Psoas muscle (tissue), 8 donors: Measurements from ENCODE around the gene LST1. TPM values are rescaled to one million over a fixed set of nuclear protein-coding genes. Genes with fewer than 3 reads are reported as not detected.

Source experiments
- ATAC-seq, 4 donors: fragments of 200-7000 bp; cut with Tn5 transposase; one replicate each; pipeline ENCODE4 v1.9.1; 2020; ENCODE audit warnings: moderate library complexity in 3 of 4, mild to moderate bottlenecking in 2 of 4
- DNase-seq, 2 donors: peaks; one replicate each; pipeline ENCODE4 v3.0.0-alpha.2; 2020
- H3K27ac ChIP-seq: fragments of 200-600 bp; one replicate; pipeline ENCODE4 v1.8.0; 2022
- H3K27me3 ChIP-seq, 3 donors: fragments of 200-600 bp in 1 of 3; one replicate each; pipeline versions ENCODE4 v1.6.1 to v1.8.0; 2013 to 2022; ENCODE audit warnings: low read length in 2 of 3, mild to moderate bottlenecking in 2 of 3, moderate library complexity in 1 of 3; ENCODE audit not compliant: insufficient read depth in 3 of 3
- H3K36me3 ChIP-seq, 2 donors: fragments of 200-600 bp in 1 of 2; one replicate each; pipeline versions ENCODE4 v1.6.1 to v1.8.0; 2013 to 2022; ENCODE audit warnings: low read depth in 1 of 2, mild to moderate bottlenecking in 1 of 2, moderate library complexity in 1 of 2; ENCODE audit not compliant: insufficient read depth in 1 of 2
- H3K4me1 ChIP-seq: fragments of 200-600 bp; one replicate; pipeline ENCODE4 v1.8.0; 2022
- H3K4me3 ChIP-seq: fragments of 200-600 bp; one replicate; pipeline ENCODE4 v1.8.0; 2022; ENCODE audit warnings: mild to moderate bottlenecking
- H3K9me3 ChIP-seq: fragments of 200-600 bp; one replicate; pipeline ENCODE4 v1.8.0; 2022
- WGBS, 3 donors: extraction: QIAGEN DNeasy Blood & Tissue Kit; methylation state at CpG; one replicate each; pipeline versions ENCODE4 v1.1.6 to v1.1.7; 2013; 5-methylcytosine and 5-hydroxymethylcytosine counted together
- intact Hi-C, 2 donors: fragments of 100-400 bp; cut with DNase I; formaldehyde crosslinking; loops; one replicate each; pipeline versions ENCODE4 v1.11.0 to v1.14.2; 2022
- polyA plus RNA-seq, 3 donors: library from polyadenylated mRNA; stranded (reverse); fragments of 200-250 nt; gene quantifications; one replicate each; pipeline ENCODE4 v1.2.3, GENCODE V29; 2013
- total RNA-seq, 4 donors: library from RNA; stranded (reverse); fragmentation: NEBNext Ultra II Directional in 2 of 4; extraction: Animal tissue kit (Norgen Biotek cat#: 25700) in 2 of 4; gene quantifications; one replicate each; pipeline versions ENCODE4 v1.2.1 to v1.2.4, GENCODE V29; 2021 to 2023
- TF ChIP-seq, protein P1 (sequence below): fragments of 200-600 bp; IDR thresholded peaks from one replicate; pipeline ENCODE4 v1.8.0; 2022; ENCODE audit warnings: antibody characterized with exemption
- donor health status: healthy with polysubstance abuse.
- donor health status: DM: no; HTN: no; CAD: no; lungs with moderate emphysema.
- donor health status: Bipolar disorder and iron deficiency.
- donor health status: healthy.
- donor health status: DM: yes; HTN: yes; CAD: no.
- donor health status: DM: no; HTN: no; CAD: no.
- donor health status: DM: no; HTN: no; CAD: no.
- donor health status: DM: yes; HTN: yes; CAD: no.

Gene LST1
- total and polyA plus RNA-seq, 7 donors = 1.2 to 5.6 (median 1.8) TPM

DNA sequence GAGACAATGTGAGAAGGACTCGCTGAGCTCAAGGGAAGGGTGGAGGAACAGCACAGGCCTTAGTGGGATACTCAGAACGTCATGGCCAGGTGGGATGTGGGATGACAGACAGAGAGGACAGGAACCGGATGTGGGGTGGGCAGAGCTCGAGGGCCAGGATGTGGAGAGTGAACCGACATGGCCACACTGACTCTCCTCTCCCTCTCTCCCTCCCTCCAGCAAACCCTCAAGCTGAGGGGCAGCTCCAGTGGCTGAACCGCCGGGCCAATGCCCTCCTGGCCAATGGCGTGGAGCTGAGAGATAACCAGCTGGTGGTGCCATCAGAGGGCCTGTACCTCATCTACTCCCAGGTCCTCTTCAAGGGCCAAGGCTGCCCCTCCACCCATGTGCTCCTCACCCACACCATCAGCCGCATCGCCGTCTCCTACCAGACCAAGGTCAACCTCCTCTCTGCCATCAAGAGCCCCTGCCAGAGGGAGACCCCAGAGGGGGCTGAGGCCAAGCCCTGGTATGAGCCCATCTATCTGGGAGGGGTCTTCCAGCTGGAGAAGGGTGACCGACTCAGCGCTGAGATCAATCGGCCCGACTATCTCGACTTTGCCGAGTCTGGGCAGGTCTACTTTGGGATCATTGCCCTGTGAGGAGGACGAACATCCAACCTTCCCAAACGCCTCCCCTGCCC, 9.0 kb upstream of the LST1 start:
- no peak overlapping the region for H3K27ac ChIP-seq
- DNase-seq (peak in 1 of 2 donors; percentile 42), ATAC-seq (no peak)
- intact Hi-C loops = no loop called here
- peak overlapping the region; percentile 15 for H3K4me3 ChIP-seq
- WGBS, 3 donors = 81 to 85% (median 85%) methylated on average over 16 to 19 of the region's 19 CpGs
- no peaks in the 10 kb centered on the region for H3K27me3 ChIP-seq
- no peaks in the 10 kb centered on the region for H3K36me3 ChIP-seq
- H3K9me3 ChIP-seq = no peaks in the 10 kb centered on the region
- H3K4me1 ChIP-seq = no peaks in the 10 kb centered on the region
- TF ChIP-seq, protein P1, sequence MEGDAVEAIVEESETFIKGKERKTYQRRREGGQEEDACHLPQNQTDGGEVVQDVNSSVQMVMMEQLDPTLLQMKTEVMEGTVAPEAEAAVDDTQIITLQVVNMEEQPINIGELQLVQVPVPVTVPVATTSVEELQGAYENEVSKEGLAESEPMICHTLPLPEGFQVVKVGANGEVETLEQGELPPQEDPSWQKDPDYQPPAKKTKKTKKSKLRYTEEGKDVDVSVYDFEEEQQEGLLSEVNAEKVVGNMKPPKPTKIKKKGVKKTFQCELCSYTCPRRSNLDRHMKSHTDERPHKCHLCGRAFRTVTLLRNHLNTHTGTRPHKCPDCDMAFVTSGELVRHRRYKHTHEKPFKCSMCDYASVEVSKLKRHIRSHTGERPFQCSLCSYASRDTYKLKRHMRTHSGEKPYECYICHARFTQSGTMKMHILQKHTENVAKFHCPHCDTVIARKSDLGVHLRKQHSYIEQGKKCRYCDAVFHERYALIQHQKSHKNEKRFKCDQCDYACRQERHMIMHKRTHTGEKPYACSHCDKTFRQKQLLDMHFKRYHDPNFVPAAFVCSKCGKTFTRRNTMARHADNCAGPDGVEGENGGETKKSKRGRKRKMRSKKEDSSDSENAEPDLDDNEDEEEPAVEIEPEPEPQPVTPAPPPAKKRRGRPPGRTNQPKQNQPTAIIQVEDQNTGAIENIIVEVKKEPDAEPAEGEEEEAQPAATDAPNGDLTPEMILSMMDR = no peak

DNA sequence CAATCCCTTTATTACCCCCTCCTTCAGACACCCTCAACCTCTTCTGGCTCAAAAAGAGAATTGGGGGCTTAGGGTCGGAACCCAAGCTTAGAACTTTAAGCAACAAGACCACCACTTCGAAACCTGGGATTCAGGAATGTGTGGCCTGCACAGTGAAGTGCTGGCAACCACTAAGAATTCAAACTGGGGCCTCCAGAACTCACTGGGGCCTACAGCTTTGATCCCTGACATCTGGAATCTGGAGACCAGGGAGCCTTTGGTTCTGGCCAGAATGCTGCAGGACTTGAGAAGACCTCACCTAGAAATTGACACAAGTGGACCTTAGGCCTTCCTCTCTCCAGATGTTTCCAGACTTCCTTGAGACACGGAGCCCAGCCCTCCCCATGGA, 8.5 kb upstream of the LST1 start:
- Histone ChIP-seq H3K27ac (no peak overlapping the region), H3K4me3 (no peak overlapping the region), H3K4me1 (no peaks in the 10 kb centered on the region), H3K36me3 (no peaks in the 10 kb centered on the region), H3K9me3 (no peaks in the 10 kb centered on the region), H3K27me3 (no peaks in the 10 kb centered on the region)
- no peak for DNase-seq
- intact Hi-C loops = no loop called here
- 79 to 90% (median 87%) methylated on average over 3 of the region's 3 CpGs for WGBS, 3 donors
- no peak for ATAC-seq
- TF ChIP-seq, protein P1 = no peak

DNA sequence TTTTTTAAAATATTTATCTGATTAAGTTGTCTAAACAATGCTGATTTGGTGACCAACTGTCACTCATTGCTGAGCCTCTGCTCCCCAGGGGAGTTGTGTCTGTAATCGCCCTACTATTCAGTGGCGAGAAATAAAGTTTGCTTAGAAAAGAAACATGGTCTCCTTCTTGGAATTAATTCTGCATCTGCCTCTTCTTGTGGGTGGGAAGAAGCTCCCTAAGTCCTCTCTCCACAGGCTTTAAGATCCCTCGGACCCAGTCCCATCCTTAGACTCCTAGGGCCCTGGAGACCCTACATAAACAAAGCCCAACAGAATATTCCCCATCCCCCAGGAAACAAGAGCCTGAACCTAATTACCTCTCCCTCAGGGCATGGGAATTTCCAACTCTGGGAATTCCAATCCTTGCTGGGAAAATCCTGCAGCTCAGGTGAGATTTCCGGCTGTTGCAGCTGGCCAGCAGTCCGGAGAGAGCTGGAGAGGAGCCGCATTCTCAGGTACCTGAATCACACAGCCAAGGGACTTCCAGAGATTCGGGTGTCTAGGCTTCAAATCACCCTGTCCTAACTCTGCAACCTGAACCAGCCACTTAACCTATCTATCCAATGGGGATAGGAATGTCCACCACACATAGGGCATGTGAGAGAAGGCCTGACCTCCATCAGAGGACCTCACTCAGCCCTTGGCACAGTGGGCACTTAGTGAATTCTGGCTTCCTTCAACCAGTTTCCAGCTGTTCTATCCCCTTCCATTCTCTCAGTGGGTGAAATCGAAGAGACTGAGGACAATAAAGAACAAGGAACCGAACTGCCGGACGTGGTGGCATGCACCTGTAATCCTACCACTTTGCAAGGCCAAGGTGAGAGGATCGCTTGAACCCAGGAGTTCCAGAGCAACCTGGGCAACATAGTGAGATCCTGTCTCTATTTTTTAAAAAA, 7.6 kb upstream of the LST1 start:
- H3K36me3 ChIP-seq = no peaks in the 10 kb centered on the region
- TF ChIP-seq, protein P1 = no peak
- H3K27me3 ChIP-seq = no peaks in the 10 kb centered on the region
- 74 to 78% (median 77%) methylated on average over 12 of the region's 12 CpGs for WGBS, 3 donors
- ATAC-seq (no peak), DNase-seq (no peak)
- H3K9me3 ChIP-seq = no peaks in the 10 kb centered on the region
- no peak overlapping the region for H3K4me3 ChIP-seq
- no peaks in the 10 kb centered on the region for H3K4me1 ChIP-seq
- H3K27ac ChIP-seq = no peak overlapping the region
- intact Hi-C loops = no loop called here

DNA sequence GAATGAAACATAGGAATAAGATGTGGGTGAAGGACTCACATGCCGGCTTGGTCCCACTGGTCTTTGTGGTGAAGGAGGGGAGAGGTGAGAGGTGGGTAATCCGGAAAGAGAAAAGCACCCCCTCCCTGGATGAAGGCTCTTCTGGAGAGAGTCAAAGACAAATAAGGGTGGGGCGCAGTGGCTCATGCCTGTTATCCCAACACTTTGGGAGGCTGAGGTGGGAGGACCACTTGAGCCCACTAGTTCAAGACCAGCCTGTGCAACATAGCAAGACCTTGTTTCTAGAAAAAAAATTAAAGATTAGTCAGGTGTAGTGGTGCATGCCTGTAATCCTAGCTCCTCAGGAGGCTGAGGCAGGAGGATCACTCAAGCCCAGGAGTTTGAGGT, 7.0 kb upstream of the LST1 start:
- ATAC-seq (no peak), DNase-seq (no peak)
- Histone ChIP-seq H3K9me3 (no peaks in the 10 kb centered on the region), H3K27ac (no peak overlapping the region), H3K27me3 (no peaks in the 10 kb centered on the region), H3K4me1 (no peaks in the 10 kb centered on the region), H3K4me3 (no peak overlapping the region), H3K36me3 (no peaks in the 10 kb centered on the region)
- WGBS, 3 donors = 86 to 94% (median 92%) methylated on average over 3 of the region's 3 CpGs
- TF ChIP-seq, protein P1 = no peak
- intact Hi-C loops = no loop called here
